SU-DHL-6 (cell line): ENCODE measurements around the gene CNTROB.

Experiments
- H2AFZ ChIP-seq: fragments of 200-600 bp; sonication (generic); 2 replicates; pipeline ENCODE4 v1.6.1; 2014; ENCODE audit warnings: low read depth, mild to moderate bottlenecking, moderate library complexity, mixed read lengths, antibody characterized with exemption, low read length; ENCODE audit not compliant: severe bottlenecking
- H3F3A ChIP-seq: fragments of 200-600 bp; shearing (Covaris generic); 2 replicates; pipeline ENCODE4 v1.6.0; 2016; ENCODE audit warnings: antibody characterized with exemption, mild to moderate bottlenecking; ENCODE audit not compliant: insufficient read depth
- H3K27ac ChIP-seq: fragments of 200-600 bp; sonication (generic); 2 replicates; pipeline ENCODE4 v1.5.1; 2016; ENCODE audit warnings: low read depth, mild to moderate bottlenecking, low read length, moderate library complexity, mixed read lengths
- H3K27me3 ChIP-seq: fragments of 200-600 bp; sonication (generic), shearing (Covaris generic); 2 replicates; pipeline ENCODE4 v1.6.0; 2014; ENCODE audit warnings: mild to moderate bottlenecking, low read length
- H3K36me3 ChIP-seq: fragments of 200-600 bp; sonication (generic); 2 replicates; pipeline ENCODE4 v1.6.1; 2014; ENCODE audit warnings: mild to moderate bottlenecking, low read length, mixed read lengths
- H3K4me2 ChIP-seq: fragments of 300-600, 200-600 bp; shearing (Covaris generic), sonication (generic); 2 replicates; pipeline ENCODE4 v1.6.0; 2014; ENCODE audit warnings: low read length, low read depth, mild to moderate bottlenecking; ENCODE audit not compliant: poor library complexity, severe bottlenecking
- H3K4me3 ChIP-seq: fragments of 200-600 bp; sonication (generic); 2 replicates; pipeline ENCODE4 v1.5.1; 2014; ENCODE audit warnings: antibody characterized with exemption, low read length, mild to moderate bottlenecking, mixed read lengths; ENCODE audit not compliant: insufficient read depth, poor library complexity, severe bottlenecking
- H3K79me2 ChIP-seq: fragments of 200-600 bp; sonication (generic); 2 replicates; pipeline ENCODE4 v1.6.1; 2014; ENCODE audit warnings: mild to moderate bottlenecking, low read length, moderate library complexity; ENCODE audit not compliant: insufficient read depth
- H3K9ac ChIP-seq: fragments of 200-600 bp; sonication (generic); 2 replicates; pipeline ENCODE4 v1.7.0; 2014; ENCODE audit warnings: mild to moderate bottlenecking, low read length
- H3K9me2 ChIP-seq: fragments of 200-600 bp; sonication (generic); replicated peaks from 2 replicates; pipeline ENCODE4 v1.6.1; 2014; ENCODE audit warnings: low read length; ENCODE audit not compliant: insufficient read depth
- H3K9me3 ChIP-seq: fragments of 200-600 bp; sonication (generic); 2 replicates; pipeline ENCODE4 v1.6.1; 2014; ENCODE audit warnings: low read length, mixed read lengths; ENCODE audit not compliant: insufficient read depth
- H4K20me1 ChIP-seq: fragments of 200-600 bp; sonication (generic); 2 replicates; pipeline ENCODE4 v1.6.1; 2014; ENCODE audit warnings: low read depth, mild to moderate bottlenecking, antibody characterized with exemption, low read length, moderate library complexity, mixed read lengths
- EZH2phosphoT487 ChIP-seq: fragments of 200-600 bp; sonication (generic), shearing (Covaris generic); conservative IDR thresholded peaks from 2 replicates; pipeline ENCODE4 v1.6.1; 2018; ENCODE audit warnings: mild to moderate bottlenecking, antibody characterized with exemption, low read length, moderate library complexity, mixed read lengths
- TF ChIP-seq, protein P1 (sequence below): fragments of 200-600 bp; sonication (generic); IDR thresholded peaks from one replicate; pipeline ENCODE4 v1.5.1; 2017; ENCODE audit warnings: antibody characterized with exemption, mild to moderate bottlenecking, low read length, moderate library complexity; ENCODE audit not compliant: insufficient read depth, poor library complexity, severe bottlenecking

CNTROB gene

DNA sequence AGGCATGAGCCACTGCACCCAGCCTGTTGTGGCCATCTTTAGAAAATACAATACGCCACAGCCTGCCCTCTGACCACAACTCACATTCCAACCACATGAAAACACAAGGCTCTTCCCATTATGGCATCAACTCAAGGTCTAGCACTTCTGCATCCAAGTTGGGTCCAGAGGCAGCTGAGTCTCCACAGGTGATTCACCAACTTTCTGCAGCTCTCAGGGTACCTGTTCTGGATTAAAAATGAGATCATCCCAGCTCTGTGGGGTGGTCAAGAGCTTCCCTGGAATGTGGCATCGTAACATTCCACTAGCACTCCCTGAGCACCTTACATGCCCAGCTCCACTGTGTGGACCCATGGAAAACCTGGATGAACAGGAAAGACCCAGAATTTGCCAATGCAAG lies 60.5 kb downstream of the CNTROB start:
- Histone ChIP-seq H3K9me3 (no peaks in the 10 kb centered on the region), H3K36me3 (no peaks in the 10 kb centered on the region), H2AFZ (no peak overlapping the region), H3K4me2 (no peak overlapping the region), H3K4me3 (no peak overlapping the region), H3K9ac (no peak overlapping the region), H3K27me3 (no peaks in the 10 kb centered on the region), H3K9me2 (no peaks in the 10 kb centered on the region), H4K20me1 (no peaks in the 10 kb centered on the region), H3F3A (peaks cover 15% of the 10 kb centered on the region), H3K27ac (no peak overlapping the region), H3K79me2 (no peaks in the 10 kb centered on the region)
- no peak for TF ChIP-seq EZH2phosphoT487
- TF ChIP-seq, protein P1, sequence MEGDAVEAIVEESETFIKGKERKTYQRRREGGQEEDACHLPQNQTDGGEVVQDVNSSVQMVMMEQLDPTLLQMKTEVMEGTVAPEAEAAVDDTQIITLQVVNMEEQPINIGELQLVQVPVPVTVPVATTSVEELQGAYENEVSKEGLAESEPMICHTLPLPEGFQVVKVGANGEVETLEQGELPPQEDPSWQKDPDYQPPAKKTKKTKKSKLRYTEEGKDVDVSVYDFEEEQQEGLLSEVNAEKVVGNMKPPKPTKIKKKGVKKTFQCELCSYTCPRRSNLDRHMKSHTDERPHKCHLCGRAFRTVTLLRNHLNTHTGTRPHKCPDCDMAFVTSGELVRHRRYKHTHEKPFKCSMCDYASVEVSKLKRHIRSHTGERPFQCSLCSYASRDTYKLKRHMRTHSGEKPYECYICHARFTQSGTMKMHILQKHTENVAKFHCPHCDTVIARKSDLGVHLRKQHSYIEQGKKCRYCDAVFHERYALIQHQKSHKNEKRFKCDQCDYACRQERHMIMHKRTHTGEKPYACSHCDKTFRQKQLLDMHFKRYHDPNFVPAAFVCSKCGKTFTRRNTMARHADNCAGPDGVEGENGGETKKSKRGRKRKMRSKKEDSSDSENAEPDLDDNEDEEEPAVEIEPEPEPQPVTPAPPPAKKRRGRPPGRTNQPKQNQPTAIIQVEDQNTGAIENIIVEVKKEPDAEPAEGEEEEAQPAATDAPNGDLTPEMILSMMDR = no peak

DNA sequence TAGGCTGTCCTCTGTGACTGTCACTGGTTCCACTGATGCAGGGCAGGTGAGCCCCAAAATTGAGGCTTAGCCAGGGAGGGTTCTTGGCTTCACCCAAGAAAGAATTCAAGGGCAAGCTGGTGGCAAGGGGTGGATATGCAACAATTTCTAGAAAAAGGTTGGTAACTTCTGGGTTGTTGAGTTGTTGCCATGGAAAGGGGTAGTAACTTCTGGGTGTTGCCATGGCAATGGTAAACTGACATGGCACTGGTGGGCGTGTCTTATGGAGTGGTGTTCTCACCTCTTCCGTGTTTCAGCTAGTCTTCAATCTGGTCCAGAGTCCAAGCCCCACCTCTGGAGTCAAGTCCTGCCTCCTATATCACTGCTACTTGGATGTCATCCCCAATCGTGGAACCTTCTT lies 60.9 kb downstream of the CNTROB start:
- no peak overlapping the region for H3K4me2 ChIP-seq
- H3K79me2 ChIP-seq = no peaks in the 10 kb centered on the region
- no peak overlapping the region for H3K27ac ChIP-seq
- H3K27me3 ChIP-seq = no peaks in the 10 kb centered on the region
- H3K4me3 ChIP-seq = no peak overlapping the region
- no peaks in the 10 kb centered on the region for H3K36me3 ChIP-seq
- H3K9me2 ChIP-seq = no peaks in the 10 kb centered on the region
- no peak overlapping the region for H3K9ac ChIP-seq
- H2AFZ ChIP-seq = no peak overlapping the region
- peaks cover 15% of the 10 kb centered on the region for H3F3A ChIP-seq
- no peaks in the 10 kb centered on the region for H4K20me1 ChIP-seq
- no peaks in the 10 kb centered on the region for H3K9me3 ChIP-seq
- TF ChIP-seq, protein P1 = no peak
- no peak for TF ChIP-seq EZH2phosphoT487

DNA sequence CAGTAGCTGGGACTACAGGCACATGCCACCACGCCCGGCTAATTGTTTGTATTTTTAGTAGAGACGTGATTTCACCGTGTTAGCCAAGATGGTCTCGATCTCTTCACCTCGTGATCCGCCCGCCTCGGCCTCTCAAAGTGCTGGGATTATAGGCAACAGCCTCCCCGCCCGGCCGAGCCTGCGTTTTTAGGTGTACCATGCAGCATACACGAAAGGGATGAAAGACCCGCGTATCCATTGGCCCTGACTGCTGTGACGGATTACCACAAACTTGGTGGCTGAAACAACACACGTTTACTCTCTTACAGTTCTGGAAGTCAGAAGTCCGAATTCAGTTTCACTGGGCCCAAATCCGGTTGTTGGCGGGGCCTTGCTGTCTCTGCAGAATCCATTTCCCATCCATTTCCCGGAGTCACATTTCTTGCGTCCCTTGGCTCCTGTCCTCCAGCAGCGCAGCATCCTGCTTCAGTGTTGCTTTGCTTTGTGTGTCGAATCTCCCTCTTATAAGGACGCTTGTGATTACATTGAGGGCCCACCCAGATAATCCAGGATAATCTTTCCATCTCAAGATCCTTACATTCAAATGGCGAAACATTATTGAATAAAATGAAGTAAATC lies 62.1 kb downstream of the CNTROB start:
- Histone ChIP-seq H3K4me3 (no peak overlapping the region), H3K9me3 (no peaks in the 10 kb centered on the region), H3K9me2 (no peaks in the 10 kb centered on the region), H3K9ac (no peak overlapping the region), H3F3A (peaks cover 11% of the 10 kb centered on the region), H3K4me2 (no peak overlapping the region), H3K79me2 (no peaks in the 10 kb centered on the region), H2AFZ (no peak overlapping the region), H3K36me3 (no peaks in the 10 kb centered on the region), H3K27ac (no peak overlapping the region), H3K27me3 (no peaks in the 10 kb centered on the region), H4K20me1 (no peaks in the 10 kb centered on the region)
- TF ChIP-seq, protein P1 = no peak
- TF ChIP-seq EZH2phosphoT487 = no peak
